ENCODE results near the gene CADPS. TPM values are rescaled to one million over a fixed set of nuclear protein-coding genes. Genes with fewer than 3 reads are reported as not detected.
A peak's percentile ranks its signal among the peaks of the same experiment; 100 is the strongest.

CADPS gene
- polyA plus RNA-seq, 1 of the 3 experiments (the other 2 are of a cell fraction): 5.8 TPM

DNA sequence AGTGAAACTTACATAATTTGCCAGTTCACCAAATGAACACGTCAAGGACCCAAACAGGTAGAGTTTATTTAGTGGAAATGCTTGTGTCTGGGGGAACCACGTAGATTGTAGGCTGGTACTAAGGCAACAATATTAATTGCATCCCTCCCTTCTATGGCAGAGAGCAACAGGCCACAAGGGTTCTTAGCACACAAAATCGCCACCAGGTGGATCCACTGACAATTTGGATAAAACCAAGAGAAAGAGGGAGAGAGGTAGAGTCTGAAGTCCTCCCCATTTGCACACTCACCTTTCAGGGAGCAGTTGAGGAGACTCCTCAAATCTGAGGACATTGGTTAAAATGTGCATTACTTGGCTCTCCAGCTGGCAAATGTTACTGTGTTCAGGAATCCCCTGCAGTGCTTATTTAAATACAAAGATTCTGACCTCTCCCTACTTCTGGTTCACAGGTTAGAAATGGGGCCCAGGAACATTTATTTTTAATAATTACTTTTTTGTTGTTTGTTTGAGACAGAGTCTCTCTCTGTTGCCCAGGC lies 320.9 kb downstream of the CADPS start:
- H3K79me2 ChIP-seq (ENCODE audit: insufficient read depth): no peaks in the 10 kb centered on the region
- H3K4me1 ChIP-seq (ENCODE audit: control insufficient read depth in 1 of 2, insufficient read depth in 2 of 2, low read depth in 1 of 2, low read length in 1 of 2): no peaks in the 10 kb centered on the region; a peak in 1 of 4 replicates
- H3K4me3 ChIP-seq (ENCODE audit: low read depth in 2 of 2, low read length in 1 of 2): no peak overlapping the region
- H3K9me2 ChIP-seq: no peaks in the 10 kb centered on the region
- no peak overlapping the region for H3K4me2 ChIP-seq
- no peaks in the 10 kb centered on the region for H3K9me3 ChIP-seq
- TF ChIP-seq TAF1 (IDR thresholded peaks at IDR 0.05; ENCODE audit: borderline replicate concordance, low read depth, low read length) (no peak), USF1 (IDR thresholded peaks at IDR 0.05; ENCODE audit: borderline replicate concordance, low read depth) (no peak), EZH2phosphoT487 (IDR thresholded peaks at IDR 0.05; ENCODE audit: borderline replicate concordance, low read depth) (no peak), ZBTB33 (IDR thresholded peaks at IDR 0.05; ENCODE audit: borderline replicate concordance, low read depth) (no peak), IRF3 (IDR thresholded peaks at IDR 0.05; ENCODE audit: low read depth, low read length) (no peak), MAX (IDR thresholded peaks at IDR 0.05; ENCODE audit: low read depth) (no peak)
- TF ChIP-seq, protein P1, sequence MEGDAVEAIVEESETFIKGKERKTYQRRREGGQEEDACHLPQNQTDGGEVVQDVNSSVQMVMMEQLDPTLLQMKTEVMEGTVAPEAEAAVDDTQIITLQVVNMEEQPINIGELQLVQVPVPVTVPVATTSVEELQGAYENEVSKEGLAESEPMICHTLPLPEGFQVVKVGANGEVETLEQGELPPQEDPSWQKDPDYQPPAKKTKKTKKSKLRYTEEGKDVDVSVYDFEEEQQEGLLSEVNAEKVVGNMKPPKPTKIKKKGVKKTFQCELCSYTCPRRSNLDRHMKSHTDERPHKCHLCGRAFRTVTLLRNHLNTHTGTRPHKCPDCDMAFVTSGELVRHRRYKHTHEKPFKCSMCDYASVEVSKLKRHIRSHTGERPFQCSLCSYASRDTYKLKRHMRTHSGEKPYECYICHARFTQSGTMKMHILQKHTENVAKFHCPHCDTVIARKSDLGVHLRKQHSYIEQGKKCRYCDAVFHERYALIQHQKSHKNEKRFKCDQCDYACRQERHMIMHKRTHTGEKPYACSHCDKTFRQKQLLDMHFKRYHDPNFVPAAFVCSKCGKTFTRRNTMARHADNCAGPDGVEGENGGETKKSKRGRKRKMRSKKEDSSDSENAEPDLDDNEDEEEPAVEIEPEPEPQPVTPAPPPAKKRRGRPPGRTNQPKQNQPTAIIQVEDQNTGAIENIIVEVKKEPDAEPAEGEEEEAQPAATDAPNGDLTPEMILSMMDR (IDR thresholded peaks at IDR 0.05): peak; percentile 40
- ChIA-PET CTCF (interaction anchor here (0.6 to 11.1 kb wide), 8 partner anchors 9 to 1416 kb away, joined by 3 to 142 read pairs (median 4); no protein-coding TSS in a partner anchor), POLR2A (no interaction called here)
- 81% methylated on average over 3 of the region's 3 CpGs for WGBS (ENCODE audit: low lambda C conversion rate)
- no peaks in the 10 kb centered on the region for H3K36me3 ChIP-seq (replicated peaks in 1 of 2; ENCODE audit: control insufficient read depth in 1 of 2, insufficient read depth in 2 of 2, low read length in 1 of 2)
- H2AFZ ChIP-seq (ENCODE audit: low read depth): no peak overlapping the region
- DNase-seq: peak; percentile 8
- no peaks in the 10 kb centered on the region for H3K27me3 ChIP-seq (ENCODE audit: insufficient read depth)
- no peak overlapping the region for H3K9ac ChIP-seq
- no peak overlapping the region for H3K27ac ChIP-seq (ENCODE audit: low read depth in 2 of 2, low read length in 1 of 2)
- no peaks in the 10 kb centered on the region for H4K20me1 ChIP-seq (ENCODE audit: insufficient read depth)
- H3F3A ChIP-seq (replicated peaks; ENCODE audit: insufficient read depth): no peaks in the 10 kb centered on the region

DNA sequence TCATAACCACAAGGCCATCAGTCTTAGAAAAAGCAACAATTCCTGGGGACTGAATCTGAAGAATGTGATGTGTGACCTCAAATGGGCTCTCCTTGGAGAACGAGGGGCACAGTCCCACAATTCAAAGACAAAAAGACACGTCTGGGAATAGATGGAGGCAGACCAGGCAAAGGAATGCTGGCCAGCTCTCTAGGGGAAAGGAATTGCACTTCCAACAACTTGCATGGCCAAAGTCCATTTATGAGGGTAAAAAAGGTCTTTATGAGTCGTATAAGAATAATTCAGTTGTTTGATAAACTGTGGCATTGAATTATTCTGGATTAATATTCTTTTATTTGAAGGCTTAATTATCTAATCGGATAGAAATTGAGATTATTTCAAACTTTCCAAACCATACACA lies 321.4 kb downstream of the CADPS start:
- H3K27me3 ChIP-seq (ENCODE audit: insufficient read depth): no peaks in the 10 kb centered on the region
- no peak for DNase-seq
- CTCF ChIA-PET: interaction anchor here (0.6 to 11.1 kb wide), 4 partner anchors 9 to 403 kb away, joined by 3 to 142 read pairs (median 24); no protein-coding TSS in a partner anchor
- TF ChIP-seq NRF1 (IDR thresholded peaks at IDR 0.05; ENCODE audit: low read depth, low read length): no peak
- H2AFZ ChIP-seq (ENCODE audit: low read depth): no peak overlapping the region
- H3F3A ChIP-seq (replicated peaks; ENCODE audit: insufficient read depth): no peaks in the 10 kb centered on the region
- no peak overlapping the region for H3K4me2 ChIP-seq
- no peaks in the 10 kb centered on the region for H3K9me2 ChIP-seq
- H3K9me3 ChIP-seq: no peaks in the 10 kb centered on the region
- H3K4me3 ChIP-seq (ENCODE audit: low read depth in 2 of 2, low read length in 1 of 2): no peak overlapping the region
- H3K9ac ChIP-seq: no peak overlapping the region
- H3K79me2 ChIP-seq (ENCODE audit: insufficient read depth): no peaks in the 10 kb centered on the region
- H3K36me3 ChIP-seq (replicated peaks in 1 of 2; ENCODE audit: control insufficient read depth in 1 of 2, insufficient read depth in 2 of 2, low read length in 1 of 2): no peaks in the 10 kb centered on the region
- POLR2A ChIA-PET: no interaction called here
- H4K20me1 ChIP-seq (ENCODE audit: insufficient read depth): no peaks in the 10 kb centered on the region
- no peaks in the 10 kb centered on the region; a peak in 1 of 4 replicates for H3K4me1 ChIP-seq (ENCODE audit: control insufficient read depth in 1 of 2, insufficient read depth in 2 of 2, low read depth in 1 of 2, low read length in 1 of 2)
- 63% methylated on average over 4 of the region's 4 CpGs for WGBS (ENCODE audit: low lambda C conversion rate)
- H3K27ac ChIP-seq (ENCODE audit: low read depth in 2 of 2, low read length in 1 of 2): no peak overlapping the region

Data from SK-N-SH (cell line).